Body of pancreas (tissue), 4 donors: Measurements from ENCODE around the gene ZNF429.

Source experiments
- POLR2A ChIP-seq, 3 donors: fragments of 450-650 bp; IDR thresholded peaks; one replicate each; pipeline ENCODE4 v1.6.1; 2016; ENCODE audit warnings: antibody characterized with exemption in 3 of 3, mild to moderate bottlenecking in 2 of 3
- TF ChIP-seq, protein P1 (sequence below), 7 experiments: fragments of 450-650 bp in 4 of 7; fragments of 200-600 bp in 3 of 7; sonication (generic) in 3 of 7; IDR thresholded peaks; one replicate each; pipeline ENCODE4 v1.5.1; 2016 to 2019; ENCODE audit warnings: antibody characterized with exemption in 7 of 7

DNA sequence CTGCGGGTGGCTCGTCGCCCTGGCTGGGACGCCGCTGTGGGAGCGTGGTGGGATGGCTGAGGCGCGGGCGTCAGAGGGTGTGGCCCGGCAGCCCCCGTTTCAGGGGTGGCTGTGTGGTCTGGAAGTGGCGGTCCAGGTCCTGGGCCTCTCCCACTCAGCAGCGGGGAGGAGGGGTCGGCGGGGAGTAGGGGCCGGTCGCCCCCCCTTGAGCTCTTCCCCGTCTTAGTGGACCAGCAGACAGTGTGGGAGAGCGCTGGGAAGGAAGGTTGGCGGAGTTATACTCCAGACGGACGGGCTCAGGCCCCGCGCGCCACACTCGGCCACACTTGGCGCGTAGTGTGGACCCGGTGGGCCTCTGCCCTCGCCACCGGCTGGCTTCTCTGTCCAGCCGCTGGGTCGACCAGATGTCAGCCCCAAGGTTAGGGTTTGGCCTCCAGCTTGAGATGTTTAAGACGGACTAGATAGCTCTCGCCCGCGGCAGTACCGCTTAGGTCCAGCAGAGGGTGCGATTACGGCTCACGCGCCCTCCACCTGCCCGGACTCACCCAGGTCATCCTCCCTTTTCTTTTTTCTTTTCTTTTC is 21.7 kb upstream of the ZNF429 start:
- TF ChIP-seq, protein P1, sequence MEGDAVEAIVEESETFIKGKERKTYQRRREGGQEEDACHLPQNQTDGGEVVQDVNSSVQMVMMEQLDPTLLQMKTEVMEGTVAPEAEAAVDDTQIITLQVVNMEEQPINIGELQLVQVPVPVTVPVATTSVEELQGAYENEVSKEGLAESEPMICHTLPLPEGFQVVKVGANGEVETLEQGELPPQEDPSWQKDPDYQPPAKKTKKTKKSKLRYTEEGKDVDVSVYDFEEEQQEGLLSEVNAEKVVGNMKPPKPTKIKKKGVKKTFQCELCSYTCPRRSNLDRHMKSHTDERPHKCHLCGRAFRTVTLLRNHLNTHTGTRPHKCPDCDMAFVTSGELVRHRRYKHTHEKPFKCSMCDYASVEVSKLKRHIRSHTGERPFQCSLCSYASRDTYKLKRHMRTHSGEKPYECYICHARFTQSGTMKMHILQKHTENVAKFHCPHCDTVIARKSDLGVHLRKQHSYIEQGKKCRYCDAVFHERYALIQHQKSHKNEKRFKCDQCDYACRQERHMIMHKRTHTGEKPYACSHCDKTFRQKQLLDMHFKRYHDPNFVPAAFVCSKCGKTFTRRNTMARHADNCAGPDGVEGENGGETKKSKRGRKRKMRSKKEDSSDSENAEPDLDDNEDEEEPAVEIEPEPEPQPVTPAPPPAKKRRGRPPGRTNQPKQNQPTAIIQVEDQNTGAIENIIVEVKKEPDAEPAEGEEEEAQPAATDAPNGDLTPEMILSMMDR (IDR thresholded peaks at IDR 0.05): peak; percentile 33 to 88 (median 62)
- TF ChIP-seq POLR2A (IDR thresholded peaks at IDR 0.05): no peak
